Activated CD8-positive, alpha-beta T cell treated with anti-CD3 and anti-CD28 coated beads for 36 hours (primary cell): ENCODE measurements around the gene ZNF678. TPM values are rescaled to one million over a fixed set of nuclear protein-coding genes. Genes with fewer than 3 reads are reported as not detected.
"Not testable (repeated sequence)": the region's sequence is repeated elsewhere in the genome, so short reads cannot be mapped to it uniquely, and the experiment has no call there.

Experiments used
- ATAC-seq: fragments of 200-7000 bp; cut with Tn5 transposase; one replicate; pipeline ENCODE4 v1.10.0; 2021; ENCODE audit warnings: mild to moderate bottlenecking, moderate library complexity
- CTCF ChIA-PET: fragments of 350-600 bp; sonication (Branson Sonifier 250); formaldehyde crosslinking; loops from one replicate; lab custom pipeline; 2021; ENCODE audit warnings: antibody characterized with exemption; lab: Charles Lee
- POLR2A ChIA-PET: fragments of 350-600 bp; sonication (Branson Sonifier 250); formaldehyde crosslinking; loops from one replicate; lab custom pipeline; 2021; ENCODE audit warnings: antibody characterized with exemption; lab: Charles Lee
- DNase-seq: peaks from one replicate; pipeline ENCODE4 v3.0.0-alpha.2; 2020
- H3K27ac Mint-ChIP-seq: one replicate; pipeline ENCODE4 v1.8.0; 2021; ENCODE audit warnings: mild to moderate bottlenecking, mixed read lengths
- H3K27me3 Mint-ChIP-seq: one replicate; pipeline ENCODE4 v1.8.0; 2021; ENCODE audit warnings: mixed read lengths
- H3K36me3 Mint-ChIP-seq: one replicate; pipeline ENCODE4 v1.8.0; 2021; ENCODE audit warnings: low read depth, mixed read lengths
- H3K4me1 Mint-ChIP-seq: one replicate; pipeline ENCODE4 v1.8.0; 2021; ENCODE audit warnings: low read depth, mixed read lengths
- H3K4me3 Mint-ChIP-seq: one replicate; pipeline ENCODE4 v1.8.0; 2021; ENCODE audit warnings: mild to moderate bottlenecking, moderate library complexity, mixed read lengths
- H3K9me3 Mint-ChIP-seq: one replicate; pipeline ENCODE4 v1.8.0; 2021; ENCODE audit warnings: mixed read lengths
- CTCF ChIP-seq: fragments of 200-600 bp; IDR thresholded peaks from one replicate; pipeline ENCODE4 v1.8.0; 2022; ENCODE audit warnings: antibody characterized with exemption, mild to moderate bottlenecking
- intact Hi-C: fragments of 100-400 bp; cut with micrococcal nuclease; formaldehyde crosslinking; loops from one replicate; pipeline ENCODE4 v1.10.0; 2022
- total RNA-seq, 2 experiments: library from RNA; stranded (reverse); gene quantifications; one replicate each; pipeline ENCODE4 v1.2.3, GENCODE V29; 2021

Gene ZNF678
- total RNA-seq, 2 experiments from 2014 or later, result 6.7 to 7.4 TPM

DNA sequence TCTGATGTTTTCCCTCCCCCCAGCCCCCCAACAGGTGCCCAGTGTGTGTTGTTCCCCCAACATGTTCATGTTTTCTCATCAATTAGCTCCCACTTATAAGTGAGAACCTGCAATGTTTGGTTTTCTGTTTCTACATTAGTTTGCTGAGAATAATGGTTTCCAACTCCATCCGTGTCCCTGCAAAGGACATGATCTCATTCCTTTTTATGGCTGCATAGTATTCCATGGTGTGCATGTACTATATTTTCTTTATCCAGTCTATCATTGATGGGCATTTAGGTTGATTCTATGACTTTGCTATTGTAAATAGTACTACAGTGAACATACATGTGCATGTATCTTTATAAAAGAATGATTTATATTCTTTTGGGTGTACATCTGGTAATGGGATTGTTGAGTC lies 24.6 kb downstream of the ZNF678 start:
- no peaks in the 10 kb centered on the region for H3K27me3 Mint-ChIP-seq
- POLR2A ChIA-PET, result no interaction called here
- CTCF ChIA-PET, result no interaction called here

DNA sequence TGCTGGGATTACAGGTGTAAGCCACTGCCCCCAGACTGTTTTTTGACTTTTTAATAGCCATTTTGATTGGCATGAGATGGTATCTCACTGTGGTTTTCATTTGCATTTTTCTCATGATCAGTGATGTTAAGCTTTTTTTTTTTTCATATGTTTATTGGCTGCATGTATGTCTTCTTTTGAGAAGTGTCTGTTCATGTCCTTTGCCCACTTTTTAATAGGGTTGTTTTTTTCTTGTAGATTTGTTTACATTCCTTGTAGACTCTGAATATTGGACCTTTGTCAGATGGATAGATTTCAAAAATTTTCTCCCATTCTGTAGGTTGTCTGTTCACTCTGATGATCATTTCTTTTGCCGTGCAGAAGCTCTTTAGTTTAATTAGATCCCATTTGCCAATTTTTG lies 25.4 kb downstream of the ZNF678 start:
- H3K36me3 Mint-ChIP-seq, result peaks cover 78% of the 10 kb centered on the region
- DNase-seq, H3K4me1 Mint-ChIP-seq, H3K27me3 Mint-ChIP-seq, CTCF ChIA-PET, POLR2A ChIA-PET, H3K27ac Mint-ChIP-seq, intact Hi-C loops, ATAC-seq, H3K4me3 Mint-ChIP-seq: not testable (repeated sequence)
- peaks cover 57% of the 10 kb centered on the region for H3K9me3 Mint-ChIP-seq

More for the DNA sequence above, 24.6 kb downstream of the ZNF678 start:
- H3K9me3 Mint-ChIP-seq, result peaks cover 56% of the 10 kb centered on the region
- H3K36me3 Mint-ChIP-seq, result peaks cover 75% of the 10 kb centered on the region
- no peak for TF ChIP-seq CTCF
- no peak overlapping the region for H3K4me3 Mint-ChIP-seq
- ATAC-seq (no peak), DNase-seq (no peak)
- no peaks in the 10 kb centered on the region for H3K4me1 Mint-ChIP-seq
- intact Hi-C loops, result no loop called here
- H3K27ac Mint-ChIP-seq, result no peak overlapping the region

- ATAC-seq, H3K4me3 Mint-ChIP-seq, CTCF ChIA-PET, intact Hi-C loops, DNase-seq, POLR2A ChIA-PET, H3K4me1 Mint-ChIP-seq, H3K27me3 Mint-ChIP-seq, H3K27ac Mint-ChIP-seq: not testable (repeated sequence)
- H3K36me3 Mint-ChIP-seq, result peaks cover 77% of the 10 kb centered on the region
- peaks cover 54% of the 10 kb centered on the region for H3K9me3 Mint-ChIP-seq
Measured at GRCh38 chr1:227589777-227590176, 26.4 kb downstream of the ZNF678 start.

- H3K27ac Mint-ChIP-seq, ATAC-seq, DNase-seq, H3K27me3 Mint-ChIP-seq, H3K4me3 Mint-ChIP-seq, intact Hi-C loops, CTCF ChIA-PET, H3K4me1 Mint-ChIP-seq: not testable (repeated sequence)
- POLR2A ChIA-PET, result interaction anchor here (0.7 kb wide), 1 partner anchor 32 kb away, joined by 3 read pairs; no protein-coding TSS in a partner anchor
- Mint-ChIP-seq H3K9me3 (peaks cover 50% of the 10 kb centered on the region), H3K36me3 (peaks cover 75% of the 10 kb centered on the region)
Measured at GRCh38 chr1:227596222-227596621, 32.9 kb downstream of the ZNF678 start.

DNA sequence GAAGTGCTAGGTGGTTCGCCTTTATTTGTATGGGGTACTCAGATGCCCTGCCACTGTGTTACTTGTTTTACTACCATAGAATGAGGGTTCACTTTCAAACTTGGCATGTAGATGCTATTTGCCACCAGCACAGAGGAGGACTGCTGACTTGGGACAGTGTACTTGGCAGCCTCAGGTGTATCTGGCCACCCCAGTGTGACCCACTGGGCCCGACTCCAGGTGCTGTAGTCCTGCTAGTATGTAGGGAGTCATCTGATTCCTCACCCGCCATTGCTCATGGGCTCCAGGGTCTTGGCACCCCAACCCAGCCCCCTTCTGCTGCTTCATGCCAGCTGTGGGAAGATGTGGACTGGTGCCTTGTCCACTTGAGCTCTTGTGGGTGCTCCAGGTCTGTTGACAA lies 40.0 kb downstream of the ZNF678 start:
- H3K9me3 Mint-ChIP-seq, result peaks cover 40% of the 10 kb centered on the region
- H3K4me3 Mint-ChIP-seq, result no peak overlapping the region
- H3K27me3 Mint-ChIP-seq, result no peaks in the 10 kb centered on the region

DNA sequence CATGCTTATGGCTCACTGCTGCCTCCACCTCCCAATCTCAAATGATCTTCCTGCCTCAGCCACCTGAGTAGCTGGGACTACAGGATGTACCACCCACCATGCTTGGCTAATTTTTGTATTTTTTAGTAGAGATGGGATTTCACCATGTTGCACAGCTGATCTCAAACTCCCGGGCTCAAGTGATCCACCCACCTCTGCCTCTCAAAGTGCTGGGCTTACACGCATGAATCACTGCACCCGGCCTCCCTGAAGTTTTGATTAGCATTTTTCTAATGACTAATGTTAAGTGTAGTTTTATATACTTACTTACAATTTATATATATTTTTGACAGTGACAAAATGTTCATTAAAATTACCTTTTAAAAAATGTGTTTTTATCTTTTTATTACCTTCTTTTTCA lies 41.1 kb downstream of the ZNF678 start:
- Mint-ChIP-seq H3K36me3 (peaks cover 57% of the 10 kb centered on the region), H3K27me3 (no peaks in the 10 kb centered on the region), H3K4me1 (peaks cover 6% of the 10 kb centered on the region), H3K27ac (no peak overlapping the region), H3K4me3 (no peak overlapping the region), H3K9me3 (peaks cover 36% of the 10 kb centered on the region)
- no peak for TF ChIP-seq CTCF
- ChIA-PET CTCF (no interaction called here), POLR2A (no interaction called here)
- ATAC-seq (no peak), DNase-seq (no peak)
- intact Hi-C loops, result no loop called here

More for the DNA sequence above, 40.0 kb downstream of the ZNF678 start:
- DNase-seq (no peak), ATAC-seq (no peak)
- H3K36me3 Mint-ChIP-seq, result peaks cover 60% of the 10 kb centered on the region
- intact Hi-C loops, result no loop called here
- peaks cover 6% of the 10 kb centered on the region for H3K4me1 Mint-ChIP-seq
- TF ChIP-seq CTCF, result no peak
- no peak overlapping the region for H3K27ac Mint-ChIP-seq
- POLR2A ChIA-PET, result no interaction called here
- CTCF ChIA-PET, result no interaction called here

DNA sequence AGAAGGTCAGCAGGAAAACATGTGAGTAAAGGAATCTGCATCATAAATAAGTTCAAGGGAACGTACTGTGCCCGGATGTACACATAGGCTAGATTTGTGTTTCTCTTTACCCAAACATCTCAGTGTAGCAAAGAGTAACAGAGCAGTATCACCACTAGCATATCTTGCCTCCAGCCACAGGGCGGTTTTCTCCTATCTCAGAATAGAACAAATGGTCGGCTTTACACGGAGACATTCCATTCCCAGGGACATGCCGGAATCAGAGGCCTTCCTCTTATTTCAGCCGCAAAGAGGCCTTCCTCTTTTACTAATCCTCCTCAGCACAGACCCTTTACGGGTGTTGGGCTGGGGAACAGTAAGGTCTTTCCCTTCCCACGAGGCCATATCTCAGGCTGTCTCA lies 42.9 kb downstream of the ZNF678 start:
- intact Hi-C loops, POLR2A ChIA-PET, H3K4me1 Mint-ChIP-seq, ATAC-seq, H3K27ac Mint-ChIP-seq, H3K27me3 Mint-ChIP-seq, DNase-seq, H3K4me3 Mint-ChIP-seq, CTCF ChIA-PET: not testable (repeated sequence)
- Mint-ChIP-seq H3K36me3 (peaks cover 58% of the 10 kb centered on the region), H3K9me3 (peaks cover 31% of the 10 kb centered on the region)
